A549 treated with ZK216348 at 1 μM for 4 hours (cell line): ENCODE data around the gene TIGD1. TPM values are rescaled to one million over a fixed set of nuclear protein-coding genes. Genes with fewer than 3 reads are reported as not detected.

ENCODE experiments used
- total RNA-seq: library from RNA; stranded (reverse); fragments of 200-300 nt; extraction: Qiagen RNA extraction; gene quantifications from 5 replicates; pipeline ENCODE4 v1.2.3, GENCODE V29; 2022; ENCODE audit warnings: low read depth

TIGD1 gene
- 4.1 to 6.7 TPM (median 4.7 TPM) in 5 replicates for total RNA-seq

DNA sequence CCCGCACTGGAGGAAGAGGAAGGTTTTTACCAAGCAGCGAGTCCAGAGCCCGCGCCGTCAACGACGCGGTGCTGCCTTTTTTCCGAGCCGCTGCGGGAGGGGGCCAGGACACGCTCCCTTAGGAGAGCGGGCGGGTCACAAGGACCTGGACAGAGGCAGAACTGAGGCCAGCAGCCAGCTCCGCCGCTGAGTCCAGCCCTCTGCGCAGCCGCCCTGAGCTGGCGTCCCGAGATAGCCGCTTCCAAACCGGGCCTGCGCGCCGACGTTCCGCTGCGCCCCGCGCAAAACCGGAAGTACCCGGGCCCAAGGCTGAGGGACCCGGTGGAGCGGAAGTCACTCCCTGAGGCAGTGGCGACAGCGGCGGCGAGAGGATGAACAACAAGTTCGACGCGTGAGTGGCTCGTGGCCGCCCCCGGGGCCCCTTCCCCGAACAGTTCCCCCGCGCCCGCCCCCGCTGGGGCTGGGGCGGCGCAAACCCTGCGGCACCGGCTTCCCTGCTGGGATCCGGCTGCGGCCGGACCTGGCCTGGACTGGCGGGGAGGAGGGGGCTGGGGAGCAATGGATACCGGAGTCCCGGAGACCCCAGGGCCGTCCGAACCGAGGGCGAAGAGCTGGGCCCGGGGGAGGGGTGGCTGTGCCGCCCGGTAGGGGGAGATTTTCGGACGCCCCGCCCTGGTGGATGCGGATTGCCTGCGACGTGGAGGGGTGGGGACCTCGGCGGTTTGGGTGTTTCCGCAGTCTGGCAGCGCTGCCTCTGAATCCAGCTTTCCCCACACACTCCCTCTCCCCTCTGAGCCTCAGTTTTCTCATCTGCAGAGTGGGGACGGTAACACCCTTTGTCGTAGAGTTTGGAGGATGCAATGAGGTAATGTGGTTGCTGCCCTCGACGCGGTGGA, at the start of gene TIGD1, which contains the start of gene EIF4E2:
Gene TIGD1, minus strand, starts transcription at position 204 of the 896 bp plus-strand sequence. CDS start 675 bp downstream, outside the sequence.
Gene EIF4E2, plus strand, starts transcription at position 336 of the 896 bp plus-strand sequence. Its CDS starts 36 bp downstream, at position 372.

GRCh38 chr2:232539298-232540231, 10.8 kb downstream of the TIGD1 start, which contains the start of gene CHRNG:
CHRNG (plus strand) TSS chr2:232539692; CDS start chr2:232539748, 56 bp downstream.

DNA sequence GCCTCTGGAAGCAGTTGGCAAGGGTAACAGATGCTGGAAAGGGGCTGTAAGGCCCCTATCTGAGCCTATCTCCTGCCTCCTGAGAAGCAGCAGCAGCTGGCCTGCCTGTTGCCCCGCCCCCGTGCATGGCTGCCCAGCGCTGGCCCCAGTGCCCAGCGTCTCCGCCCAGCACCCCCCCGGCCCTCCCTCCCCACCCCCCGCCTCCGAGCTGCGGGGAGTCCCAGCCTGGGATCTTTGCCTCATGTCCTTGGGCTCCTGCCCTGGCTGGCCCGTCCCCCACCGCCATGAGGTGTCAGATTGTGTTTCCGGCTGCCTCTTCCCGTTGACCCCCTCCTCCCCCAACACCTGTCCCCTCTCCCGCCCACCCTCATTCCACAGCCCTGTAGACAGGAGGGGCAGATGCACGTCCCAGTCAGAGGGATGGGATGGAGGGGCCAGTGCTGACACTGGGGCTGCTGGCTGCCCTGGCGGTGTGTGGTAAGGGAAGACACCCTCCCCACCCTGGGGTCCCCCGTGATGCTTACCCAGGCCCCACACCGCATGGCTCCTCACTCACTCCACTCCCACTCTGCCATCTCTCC, 24.5 kb downstream of the TIGD1 start, which contains the start of gene CHRND:
Gene CHRND, plus strand, starts transcription at position 370 of the 581 bp plus-strand sequence. Its CDS starts 56 bp downstream, at position 426.

DNA sequence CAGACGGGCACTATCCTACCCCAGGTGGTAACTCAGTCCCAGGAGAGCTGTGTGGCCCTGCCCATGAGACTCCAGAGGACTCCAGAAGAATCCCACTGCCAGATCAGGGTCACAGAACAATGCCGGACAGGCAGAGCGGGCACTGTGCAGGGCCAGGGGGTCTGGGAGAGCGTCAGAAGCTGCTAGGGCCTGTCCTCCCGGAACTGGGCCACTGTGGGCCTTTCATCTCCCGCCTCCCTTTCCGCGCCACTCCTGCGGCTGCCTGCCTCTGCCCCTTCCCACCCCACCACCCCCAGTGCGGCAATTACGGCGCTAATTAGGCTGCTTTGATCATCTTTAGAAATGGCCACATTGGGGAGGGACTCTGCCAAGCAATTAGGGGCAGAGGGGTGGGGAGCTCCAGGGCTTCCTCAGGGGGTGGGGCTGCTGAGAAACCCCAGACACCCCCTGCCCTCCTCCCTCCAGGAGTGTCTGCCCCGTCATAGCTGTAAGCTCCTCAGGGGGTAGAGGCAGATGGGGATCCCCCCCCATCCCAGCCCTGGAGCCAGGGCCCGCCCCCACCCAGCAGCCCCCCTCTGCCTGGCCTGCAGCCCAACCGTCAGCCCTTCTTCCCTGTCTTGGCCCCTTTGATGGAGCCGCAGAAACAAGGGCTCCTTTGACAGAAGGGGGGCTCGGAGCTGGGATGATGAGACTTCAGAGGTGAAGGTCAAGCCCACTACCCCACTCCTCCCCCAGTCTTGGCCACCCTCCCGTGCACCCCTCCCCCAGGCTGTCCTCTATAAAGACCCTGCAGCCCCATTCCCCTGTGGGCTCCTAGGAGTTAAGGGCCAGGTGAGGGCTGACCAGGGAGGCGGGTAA, 30.5 kb downstream of the TIGD1 start, which contains the start of gene PRSS56:
Gene PRSS56, plus strand, starts transcription at position 808 of the 858 bp plus-strand sequence. CDS start 211 bp downstream, outside the sequence.

Other genes starting within 250 kb of the TIGD1 start
- gene ALPP, start 171.8 kb downstream of the TIGD1 start, total RNA-seq = 2.4 to 3.3 TPM (median 2.7 TPM) in 5 replicates
- 0.20 to 0.38 TPM (median 0.22 TPM) in 4 of 5 replicates, not detected in the other for gene ALPG, start 143.7 kb downstream of the TIGD1 start, total RNA-seq
- not detected in 5 replicates for gene ALPI, start 94.4 kb downstream of the TIGD1 start, total RNA-seq
- gene ECEL1, start 62.7 kb downstream of the TIGD1 start, total RNA-seq = 0.07 to 0.31 TPM (median 0.21 TPM) in 4 of 5 replicates, not detected in the other
- 0.08 to 0.31 TPM (median 0.20 TPM) in 4 of 5 replicates, not detected in the other for gene PRSS56, start 30.2 kb downstream of the TIGD1 start, total RNA-seq
- not detected in 5 replicates for gene CHRND, start 24.4 kb downstream of the TIGD1 start, total RNA-seq
- not detected in 5 replicates for gene CHRNG, start 10.9 kb downstream of the TIGD1 start, total RNA-seq
- 93.6 to 338 TPM (median 101 TPM) in 5 replicates for gene EIF4E2, start 132 bp upstream of the TIGD1 start, total RNA-seq
- 1.8 to 4.6 TPM (median 3.5 TPM) in 5 replicates for gene EFHD1, start 83.0 kb upstream of the TIGD1 start, total RNA-seq
- gene GIGYF2, start 146.8 kb upstream of the TIGD1 start, total RNA-seq = 22.9 to 32.4 TPM (median 28.7 TPM) in 5 replicates
- not detected in 5 replicates for gene KCNJ13, start 226.0 kb upstream of the TIGD1 start, total RNA-seq